GM21367 (cell line): Measurements from ENCODE around the gene COLEC12.
A peak's percentile ranks its signal among the peaks of the same experiment; 100 is the strongest.

Experiments used
- ATAC-seq: cut with Tn5 transposase; IDR thresholded peaks from one replicate; pipeline ENCODE4 v1.9.1; 2021; ENCODE audit not compliant: unreplicated experiment

COLEC12 gene

DNA sequence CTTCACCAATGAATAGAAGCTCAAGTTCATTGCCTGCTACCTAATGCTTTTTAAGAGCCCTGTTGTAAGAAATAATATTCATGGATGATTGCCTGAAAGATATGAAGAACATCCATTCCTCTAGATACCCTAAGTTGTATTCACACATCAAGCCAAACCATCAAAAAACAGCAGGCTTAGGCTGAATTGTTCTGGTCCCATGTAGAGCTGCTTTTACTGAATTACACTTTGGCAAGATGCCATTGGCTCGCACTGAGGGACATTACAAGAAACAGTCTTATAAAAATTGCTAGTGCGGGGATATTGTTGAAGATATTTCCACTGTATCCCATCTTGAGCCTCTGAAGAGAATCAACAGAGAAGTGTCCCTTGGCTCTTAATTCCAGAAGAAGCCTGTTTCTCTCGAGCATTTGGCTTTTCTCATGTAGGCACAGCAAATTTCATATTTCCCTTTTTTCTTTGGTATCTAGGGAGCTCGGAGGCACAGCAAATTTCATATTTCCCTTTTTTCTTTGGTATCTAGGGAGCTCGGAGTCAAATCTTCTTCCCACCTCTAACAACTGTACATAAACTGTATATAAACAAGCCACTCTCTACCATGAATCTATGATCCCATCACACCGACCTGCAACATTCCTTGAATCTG, 107.5 kb downstream of the COLEC12 start:
- no peak for ATAC-seq

DNA sequence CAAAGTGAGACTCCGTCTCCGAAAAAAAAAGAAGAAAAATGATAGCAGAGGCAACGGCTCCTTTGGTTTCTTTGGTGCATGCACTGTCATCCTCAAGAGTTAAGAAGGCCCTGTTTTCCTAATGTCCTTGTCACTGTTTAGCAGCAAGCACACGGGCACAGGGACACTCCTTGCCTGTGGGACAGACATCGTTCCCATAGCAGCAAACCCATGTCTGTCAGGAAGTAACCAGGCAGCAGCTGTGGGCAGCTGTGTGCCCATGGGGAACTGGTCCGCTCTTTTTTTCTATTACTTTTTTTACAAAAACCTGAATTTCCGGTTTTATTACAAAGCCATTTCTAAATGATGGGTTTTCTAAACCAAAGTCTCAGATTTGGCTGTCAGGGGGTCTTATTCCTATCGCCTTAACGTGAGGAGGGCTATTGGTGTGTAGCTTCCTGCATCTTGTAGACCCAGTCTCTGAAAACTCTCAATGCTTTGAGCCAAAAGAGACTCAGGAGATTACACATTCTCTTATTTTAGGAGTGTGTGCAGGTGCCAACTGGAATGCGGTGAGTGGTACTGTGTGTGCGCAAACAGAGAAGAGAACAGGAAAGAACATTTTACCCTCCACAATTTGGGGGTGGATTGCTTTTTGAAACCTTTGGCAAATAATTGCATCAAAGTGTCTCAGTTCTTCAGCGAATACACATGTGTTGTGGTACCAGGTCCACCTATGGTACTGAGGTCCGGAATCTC, 109.6 kb downstream of the COLEC12 start:
- ATAC-seq: no peak

DNA sequence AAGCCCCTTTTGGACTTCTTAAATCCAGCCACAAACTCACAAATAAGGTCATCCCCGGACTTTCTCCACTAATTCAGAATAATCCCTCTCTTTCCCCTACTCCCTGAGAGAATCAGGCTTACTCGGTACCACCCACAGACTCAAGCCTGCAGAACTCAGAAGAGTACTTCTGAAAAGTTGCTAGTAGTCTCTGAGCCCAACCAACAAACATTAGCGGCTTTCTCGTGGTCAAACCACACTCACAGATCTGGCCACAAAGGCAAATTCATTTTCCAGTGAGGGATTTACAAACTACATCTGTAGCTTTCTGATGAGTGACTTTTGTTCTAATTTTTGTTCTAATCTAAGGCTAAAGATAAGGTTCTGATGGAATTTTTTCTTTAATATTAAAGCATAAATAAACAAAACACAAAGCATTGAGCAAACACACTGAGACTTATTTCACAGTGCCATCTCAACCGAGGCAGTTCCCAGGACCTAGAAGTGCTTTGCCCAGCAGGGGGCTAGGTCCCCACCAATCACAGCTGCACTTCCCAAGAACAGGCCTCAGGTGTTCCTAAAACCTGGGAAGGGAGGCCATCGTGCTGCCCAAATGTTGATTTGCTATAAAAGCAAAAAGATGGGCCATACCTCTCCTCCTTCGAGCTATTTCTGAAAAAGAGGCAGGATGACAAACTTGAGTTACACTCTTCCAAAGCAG, 110.7 kb downstream of the COLEC12 start:
- ATAC-seq: no peak

DNA sequence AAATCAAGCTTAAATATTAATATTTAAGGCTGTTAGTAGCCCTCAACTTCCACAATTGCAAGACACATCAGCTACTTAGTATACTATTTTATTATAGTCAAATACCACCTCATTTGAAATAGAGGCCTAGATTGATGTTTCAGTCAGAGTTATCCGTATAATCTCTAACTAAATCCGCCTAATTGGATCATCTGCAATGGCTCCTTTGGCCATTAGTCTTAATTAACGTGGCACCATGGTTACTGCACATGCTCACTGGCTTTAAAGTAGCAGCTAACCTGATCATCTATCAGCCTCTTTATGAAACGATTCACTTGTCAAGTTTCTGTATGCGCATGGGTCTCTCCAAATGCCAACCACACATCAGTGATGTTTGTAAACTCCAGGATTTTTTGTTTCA, 112.3 kb downstream of the COLEC12 start:
- no peak for ATAC-seq

DNA sequence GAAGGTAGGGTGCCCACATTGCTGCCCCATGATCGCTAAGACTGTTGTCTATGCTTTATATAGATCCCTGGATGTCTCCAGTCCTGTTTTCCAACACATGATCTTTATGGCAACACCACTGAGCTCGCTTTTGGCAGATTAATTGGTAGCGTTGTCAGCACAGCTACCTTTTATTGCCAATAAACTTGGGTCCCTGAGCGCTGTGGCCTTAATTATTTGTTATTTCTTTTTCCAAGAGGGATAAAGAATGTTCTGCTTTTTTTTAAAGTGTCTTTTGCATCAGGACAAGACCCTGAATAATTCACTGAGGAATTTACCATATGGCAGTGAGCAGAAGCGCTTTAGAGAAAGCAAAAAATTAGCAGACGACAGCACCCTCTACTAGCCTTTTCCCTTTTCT, 113.5 kb downstream of the COLEC12 start:
- ATAC-seq: no peak

DNA sequence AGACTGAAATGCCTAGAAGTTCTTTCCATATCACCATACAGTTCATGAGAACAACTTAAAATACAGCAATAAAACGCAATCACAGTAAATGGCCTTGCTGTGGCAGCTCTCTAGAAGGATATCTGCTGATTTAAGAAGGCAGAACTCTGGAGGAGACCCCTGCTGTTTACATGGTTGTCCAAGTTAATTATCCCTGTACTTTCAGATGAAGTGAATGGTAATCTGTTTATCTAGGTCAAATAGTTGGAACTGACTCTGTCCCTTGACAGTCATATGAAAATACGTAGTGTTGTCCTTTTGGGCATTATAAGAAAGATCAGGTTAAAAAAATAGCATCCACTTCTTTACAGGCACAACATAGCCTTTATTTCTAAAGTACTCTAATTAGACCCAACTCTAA, 115.6 kb downstream of the COLEC12 start:
- no peak for ATAC-seq

DNA sequence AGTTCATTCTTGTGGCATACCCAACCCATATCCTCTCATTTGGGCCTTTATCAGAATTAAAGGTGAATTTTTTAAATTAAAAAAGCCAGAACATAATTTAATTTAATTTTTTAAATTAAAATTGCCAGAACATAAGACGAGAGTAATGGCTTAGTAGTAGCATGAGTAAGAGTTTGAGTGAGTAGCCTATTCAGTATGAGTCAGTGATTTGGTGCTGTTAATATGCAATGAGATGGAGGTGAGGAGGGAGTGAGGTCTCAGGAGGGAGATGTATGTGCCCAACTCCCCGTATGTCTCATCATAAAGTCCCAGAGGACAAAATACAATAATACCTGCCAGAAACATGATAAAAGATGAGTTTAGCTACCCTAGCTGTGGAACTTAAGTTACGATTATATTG, 117.4 kb downstream of the COLEC12 start:
- no peak for ATAC-seq

DNA sequence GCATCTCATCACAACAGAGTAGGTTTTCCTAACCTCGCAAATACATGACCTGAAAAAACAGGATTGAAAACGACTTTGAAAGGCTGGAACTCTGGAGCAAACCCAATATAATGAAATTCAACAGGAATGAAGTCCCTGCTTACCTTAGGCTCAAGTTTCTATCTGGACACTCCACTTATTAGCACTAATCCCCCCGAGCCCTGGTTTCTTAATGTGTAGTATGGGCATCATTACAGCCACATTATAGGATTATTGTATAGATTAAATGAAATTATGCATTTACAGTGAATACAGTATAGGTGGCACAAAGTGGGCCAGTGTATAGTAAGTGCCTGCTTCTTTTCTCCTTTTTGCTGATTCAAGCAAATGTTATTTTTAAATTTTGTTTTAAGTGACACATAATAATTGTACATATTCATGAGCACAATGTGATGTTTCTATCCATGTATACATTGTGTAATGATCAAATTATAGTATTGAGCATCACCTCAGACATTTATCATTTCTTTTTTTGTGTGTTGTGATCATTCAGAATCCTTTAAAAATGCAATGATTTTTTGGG, 118.0 kb downstream of the COLEC12 start:
- ATAC-seq: no peak

DNA sequence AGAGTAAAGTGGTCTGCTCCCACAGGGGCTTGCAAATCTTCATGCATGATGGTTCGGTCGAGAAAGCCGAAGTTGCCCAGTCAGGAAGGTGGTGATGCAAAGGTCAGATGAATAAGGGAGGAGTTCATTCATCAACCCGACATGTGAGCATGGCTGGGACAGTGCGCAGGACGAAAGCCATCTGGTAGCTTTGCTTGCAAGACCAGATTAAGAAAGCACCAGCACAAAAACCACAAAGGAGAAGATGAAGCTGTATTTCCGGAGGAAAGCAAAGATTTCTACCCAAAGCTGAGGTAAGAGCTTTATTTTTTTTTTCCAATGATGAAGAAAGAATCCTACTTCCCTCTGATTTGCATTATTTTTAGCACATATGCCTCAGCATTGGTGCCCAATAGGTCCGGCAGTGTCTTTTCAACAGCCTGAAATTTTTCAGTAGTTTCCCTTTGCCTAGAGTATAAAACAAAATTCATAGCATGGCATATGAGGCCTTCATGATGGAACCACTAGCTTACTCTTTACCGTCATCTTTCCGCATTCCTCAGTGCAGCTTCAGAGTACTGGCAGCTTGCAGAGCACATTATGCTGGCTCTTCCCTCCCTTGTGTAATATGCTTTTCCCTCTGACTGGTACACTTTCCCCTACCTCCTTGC, 120.7 kb downstream of the COLEC12 start:
- no peak for ATAC-seq

DNA sequence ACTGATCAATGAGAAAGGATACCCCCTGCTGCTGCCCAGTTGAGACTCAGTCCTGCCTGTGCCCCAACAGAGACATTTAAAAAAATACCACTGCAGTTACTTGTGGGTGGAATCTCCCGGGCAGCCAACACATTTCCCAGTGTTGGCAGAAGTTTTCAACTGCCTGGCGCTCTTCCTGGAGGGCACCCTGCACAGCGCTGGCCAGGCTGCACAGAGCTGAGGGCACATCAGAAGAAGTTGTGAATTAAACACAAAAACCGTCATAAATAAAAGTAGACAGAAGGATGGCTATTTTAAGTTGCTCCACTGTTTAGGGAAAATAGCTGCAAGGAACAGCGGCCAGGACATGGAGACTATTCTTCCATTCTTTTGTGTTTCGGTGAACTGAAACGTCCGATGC, 122.4 kb downstream of the COLEC12 start:
- ATAC-seq: no peak

DNA sequence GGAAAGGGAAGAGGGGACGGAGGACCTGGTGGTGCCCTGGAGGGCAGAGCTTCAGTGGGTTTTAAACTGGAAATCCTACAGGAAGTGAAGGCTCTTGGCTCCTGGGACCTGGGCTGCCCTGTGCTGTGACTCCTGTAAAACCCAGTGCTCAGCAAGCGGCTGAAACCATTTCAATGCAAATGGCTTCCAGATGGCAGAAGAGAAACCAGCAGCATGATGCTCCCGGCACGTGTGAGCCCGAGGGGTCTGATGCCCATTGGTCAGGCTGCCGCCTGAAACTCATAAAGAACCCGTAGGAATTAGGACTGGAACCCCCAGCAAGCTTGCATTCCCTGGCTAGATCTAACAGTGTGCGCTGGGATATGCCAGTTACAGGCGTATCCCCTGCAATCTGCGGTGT, 123.4 kb downstream of the COLEC12 start:
- ATAC-seq: no peak

DNA sequence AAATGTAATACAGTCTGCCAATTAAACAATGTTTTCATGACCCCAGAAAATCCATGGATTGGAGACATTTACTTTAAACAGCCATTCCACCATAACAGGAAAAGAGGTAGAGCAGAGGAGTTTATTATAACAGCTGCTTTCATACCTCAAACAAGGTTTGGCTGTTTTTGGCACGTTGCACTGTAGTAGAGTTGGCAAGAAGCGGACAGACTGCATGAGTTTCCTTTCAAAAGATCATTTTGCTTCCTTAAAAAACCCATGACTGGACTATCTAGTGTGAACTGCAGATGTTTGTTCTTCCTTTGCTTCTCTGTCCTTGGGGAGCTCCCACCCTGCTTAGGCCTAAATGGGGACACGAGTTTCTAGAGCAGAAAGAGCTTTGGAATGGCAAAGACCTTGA, 124.2 kb downstream of the COLEC12 start:
- no peak for ATAC-seq

DNA sequence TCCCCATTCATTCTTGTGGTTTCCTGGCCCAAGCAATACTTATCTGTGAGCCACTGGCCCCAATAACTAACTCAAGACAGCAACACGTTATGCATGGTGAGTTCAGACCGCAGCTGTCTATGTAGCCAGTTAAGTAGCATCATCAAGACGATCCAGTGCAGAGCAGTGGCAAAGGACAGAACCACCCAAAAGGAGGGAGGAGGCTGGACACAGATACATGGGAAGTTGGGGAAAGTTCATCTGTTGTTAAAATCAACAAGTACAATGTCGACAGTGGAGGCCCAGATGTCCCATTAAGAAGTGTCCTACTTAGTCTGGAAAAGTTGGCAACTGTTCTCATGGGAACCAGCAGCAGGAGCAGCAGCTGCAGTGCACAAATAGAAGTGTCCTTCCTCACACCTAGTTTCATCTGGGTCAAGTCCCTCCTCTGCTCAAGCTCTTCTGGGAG, 125.8 kb downstream of the COLEC12 start:
- ATAC-seq: peak; percentile 71

DNA sequence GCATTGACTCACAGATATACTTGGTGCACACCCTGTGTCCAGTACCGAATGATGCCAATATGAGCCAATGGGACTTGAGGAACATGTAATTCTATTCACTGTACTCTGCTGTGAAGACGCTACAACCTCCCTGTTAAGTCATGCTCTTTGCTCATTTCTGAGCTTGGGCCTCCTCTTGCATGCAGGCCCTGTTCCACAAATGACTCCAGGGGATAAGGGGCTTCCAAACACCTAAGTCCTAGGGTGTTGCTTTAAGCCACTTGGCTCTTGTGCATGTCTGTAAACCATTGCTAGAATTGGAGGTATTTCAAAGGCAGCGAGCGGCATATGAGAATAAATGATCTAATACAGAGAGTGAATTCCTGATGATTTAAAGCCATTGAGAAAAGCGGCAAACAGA, 126.7 kb downstream of the COLEC12 start:
- no peak for ATAC-seq

DNA sequence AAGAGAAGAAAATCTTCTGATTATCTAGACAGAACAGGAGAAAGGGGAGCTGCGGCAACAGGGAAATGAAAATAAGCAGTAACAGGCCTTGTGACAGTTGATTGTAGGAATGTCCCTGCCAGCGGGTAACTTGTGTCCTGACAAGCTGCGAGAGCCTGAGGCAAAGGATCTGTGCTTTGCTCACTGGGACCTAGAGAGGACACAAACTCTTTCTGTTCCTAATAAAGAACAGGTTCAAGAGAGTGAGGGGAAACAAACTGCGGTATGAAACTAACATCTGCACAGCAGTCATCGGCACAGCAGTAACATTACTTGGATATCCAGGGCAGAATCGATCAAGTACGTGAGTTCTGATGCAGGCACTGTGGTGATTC, 128.9 kb downstream of the COLEC12 start:
- no peak for ATAC-seq

DNA sequence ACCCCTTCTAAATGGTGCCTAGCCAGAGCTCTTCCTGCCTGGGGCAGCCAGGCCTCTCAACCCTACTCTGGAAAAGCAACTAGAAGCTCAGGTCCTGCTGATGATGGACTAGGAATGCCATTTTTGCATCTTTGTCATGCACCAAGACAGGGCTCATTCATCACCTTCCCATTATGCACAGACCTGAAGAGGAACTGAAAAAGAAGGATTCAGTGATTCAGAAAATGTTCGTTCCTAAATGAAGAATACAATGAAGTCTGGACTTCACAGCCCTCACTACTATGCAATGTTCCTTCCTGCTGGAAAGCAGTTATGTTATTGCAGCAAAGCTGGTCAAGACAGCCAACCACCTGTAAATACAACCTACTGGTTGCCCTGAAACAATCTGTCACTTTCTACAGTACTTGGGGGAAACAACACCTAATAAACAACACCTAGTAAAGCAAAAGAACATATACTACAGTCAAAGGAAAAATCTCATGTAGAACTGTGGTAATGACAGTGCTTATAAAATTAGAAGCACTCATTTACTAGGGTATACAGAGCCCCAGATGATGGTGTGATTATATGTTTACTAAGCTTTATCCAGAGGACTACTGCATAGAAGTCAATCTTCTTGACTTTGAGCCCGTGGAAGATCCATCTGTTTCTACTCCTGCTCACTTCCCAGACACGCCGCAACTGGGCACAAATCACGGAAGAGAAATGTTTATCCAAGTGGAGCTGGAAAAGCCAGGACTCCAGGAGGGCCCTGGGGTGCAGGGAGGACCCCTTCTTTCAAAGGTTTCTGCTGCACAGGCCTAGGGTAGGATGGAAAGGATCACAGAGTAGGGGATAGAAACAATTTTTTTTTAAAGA, 129.5 kb downstream of the COLEC12 start:
- ATAC-seq: no peak

DNA sequence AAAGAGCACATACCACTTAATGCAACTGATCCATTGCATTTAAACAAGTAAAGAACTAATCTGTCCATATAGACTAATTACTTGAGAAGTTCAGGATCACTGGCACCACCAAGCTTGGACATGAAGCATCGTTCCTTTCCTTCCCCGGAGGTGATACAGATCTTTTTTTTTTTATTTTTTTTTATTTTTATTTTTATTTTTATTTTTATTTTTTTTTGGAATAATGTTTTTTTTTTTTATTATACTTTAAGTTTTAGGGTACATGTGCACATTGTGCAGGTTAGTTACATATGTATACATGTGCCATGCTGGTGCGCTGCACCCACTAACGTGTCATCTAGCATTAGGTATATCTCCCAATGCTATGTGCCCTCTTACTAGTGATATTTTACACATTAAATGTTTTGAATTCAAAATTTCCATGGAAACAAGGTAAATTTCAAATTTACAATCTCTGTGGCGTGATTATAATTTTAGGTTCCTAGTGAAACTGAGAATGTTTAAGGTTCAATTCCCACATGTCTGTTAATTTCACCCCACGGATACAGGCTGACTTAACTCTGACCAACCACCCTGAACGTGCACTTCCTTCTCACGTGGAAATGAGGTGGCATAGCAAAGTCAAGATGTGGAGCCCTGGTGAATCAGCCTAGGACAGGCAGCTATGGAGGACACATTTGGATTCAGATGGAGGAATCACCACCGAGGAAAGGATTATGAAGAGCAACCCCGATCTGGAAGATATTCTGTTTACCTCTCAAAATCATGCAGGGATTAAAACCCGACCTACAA, 131.1 kb downstream of the COLEC12 start:
- no peak for ATAC-seq

DNA sequence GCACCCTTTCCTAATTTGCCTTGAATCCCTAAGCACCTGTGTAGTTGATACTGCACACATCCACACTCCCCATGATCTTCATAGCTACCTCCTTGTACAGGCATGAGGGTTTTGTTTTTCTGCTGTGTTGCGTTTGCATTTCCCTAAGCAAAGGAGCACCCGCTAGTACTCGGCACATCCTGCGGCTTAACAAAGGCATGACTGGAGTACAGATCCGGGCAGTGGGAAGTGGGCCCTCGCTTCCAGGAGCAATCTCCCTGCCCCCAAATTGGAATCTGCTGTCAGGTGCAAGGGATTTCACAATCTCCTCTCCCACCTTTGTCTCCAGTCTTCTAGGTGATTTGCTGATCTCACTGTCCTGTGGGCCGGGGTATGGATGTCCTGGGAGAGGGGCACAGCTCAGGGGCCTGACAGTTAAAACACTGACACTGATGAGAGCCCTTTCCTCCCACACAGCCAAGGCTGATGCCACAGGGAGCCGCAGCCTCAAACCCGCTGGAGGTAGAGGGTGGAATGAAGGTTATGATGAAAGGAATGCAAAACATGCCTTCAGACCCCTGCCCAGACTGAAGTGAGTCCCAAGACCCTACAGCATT, 133.9 kb downstream of the COLEC12 start:
- no peak for ATAC-seq

DNA sequence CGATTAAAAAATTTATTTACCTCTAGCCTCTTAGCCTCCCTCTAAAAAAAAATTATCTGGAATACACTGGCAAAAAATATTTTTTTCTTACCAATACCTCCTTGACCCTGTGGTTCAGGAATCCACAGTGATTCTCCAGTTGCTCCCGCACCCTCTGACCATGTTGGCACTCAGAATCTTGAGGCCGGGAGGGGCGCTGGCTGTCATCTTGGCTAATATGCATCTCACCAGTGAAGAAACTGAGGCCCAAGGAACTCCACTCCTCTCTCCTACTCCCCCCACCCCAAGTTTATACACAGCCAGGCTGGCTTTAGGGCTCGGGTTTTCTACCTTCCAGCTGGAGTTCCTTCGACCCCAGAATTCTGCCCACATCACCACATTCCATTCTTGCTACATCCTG, 134.8 kb downstream of the COLEC12 start:
- ATAC-seq: no peak
